Stimulated activated CD8-positive, alpha-beta memory T cell treated with anti-CD3 and anti-CD28 coated beads, Interleukin-7, amount 100 ng/mL, for 24 hours (primary cell): ENCODE results near the gene ASPHD2.
"Not testable (repeated sequence)": the region's sequence is repeated elsewhere in the genome, so short reads cannot be mapped to it uniquely, and the experiment has no call there.

Experiments
- DNase-seq: peaks from one replicate; pipeline ENCODE4 v3.0.0-alpha.2; 2020; ENCODE audit warnings: low read depth

The ASPHD2 gene, protein sequence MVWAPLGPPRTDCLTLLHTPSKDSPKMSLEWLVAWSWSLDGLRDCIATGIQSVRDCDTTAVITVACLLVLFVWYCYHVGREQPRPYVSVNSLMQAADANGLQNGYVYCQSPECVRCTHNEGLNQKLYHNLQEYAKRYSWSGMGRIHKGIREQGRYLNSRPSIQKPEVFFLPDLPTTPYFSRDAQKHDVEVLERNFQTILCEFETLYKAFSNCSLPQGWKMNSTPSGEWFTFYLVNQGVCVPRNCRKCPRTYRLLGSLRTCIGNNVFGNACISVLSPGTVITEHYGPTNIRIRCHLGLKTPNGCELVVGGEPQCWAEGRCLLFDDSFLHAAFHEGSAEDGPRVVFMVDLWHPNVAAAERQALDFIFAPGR

DNA sequence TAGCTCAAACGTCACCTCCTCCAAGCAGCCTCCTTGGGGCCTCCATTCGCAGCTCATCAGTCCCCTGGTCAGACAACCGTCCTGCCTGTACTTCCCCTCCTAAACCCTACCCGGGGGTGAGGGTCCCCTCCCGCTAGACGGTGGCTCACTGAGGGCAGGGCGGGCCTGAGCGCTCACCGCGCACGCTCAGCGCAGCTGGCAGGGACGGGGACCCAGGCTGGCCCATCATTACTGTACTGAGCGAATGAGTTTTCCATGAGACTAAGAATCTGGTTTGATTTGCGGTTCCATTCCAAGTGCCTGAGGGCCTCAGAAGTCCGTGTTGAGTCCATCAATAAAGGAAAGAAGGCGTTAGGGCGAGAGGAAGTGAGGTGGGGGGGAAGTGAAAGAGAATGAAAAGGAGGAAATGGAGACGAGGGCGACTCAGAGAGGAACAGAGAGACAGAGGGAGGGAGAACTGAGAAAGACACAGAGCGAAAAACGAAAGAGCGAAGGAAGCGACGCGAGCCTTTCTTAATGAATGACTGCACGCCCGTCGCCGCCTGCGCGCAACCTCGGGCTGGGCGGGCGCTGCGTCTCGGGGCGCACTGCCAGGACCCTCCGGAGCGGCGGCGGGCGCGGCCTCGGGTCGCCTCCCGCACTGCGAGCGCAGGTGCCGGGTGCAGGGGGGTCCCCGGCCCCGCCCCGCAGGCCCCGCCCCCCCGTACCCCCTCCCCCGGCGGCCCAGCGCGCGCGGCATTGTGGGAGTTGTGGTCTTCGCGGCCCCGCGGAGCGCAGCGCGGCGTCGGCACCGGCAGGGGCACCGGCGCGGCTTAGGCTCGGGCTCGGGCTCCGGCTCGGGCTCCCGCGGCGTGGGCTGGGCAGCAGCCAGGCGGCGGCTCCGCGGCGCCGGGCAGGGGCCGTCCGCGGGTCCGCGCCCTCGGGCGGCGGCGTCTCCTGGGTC is at the start of gene ASPHD2:
Gene ASPHD2, plus strand, starts transcription at position 746 of the 943 bp plus-strand sequence. CDS start 4,356 bp downstream, outside the sequence.
- peak; percentile 46 for DNase-seq

DNA sequence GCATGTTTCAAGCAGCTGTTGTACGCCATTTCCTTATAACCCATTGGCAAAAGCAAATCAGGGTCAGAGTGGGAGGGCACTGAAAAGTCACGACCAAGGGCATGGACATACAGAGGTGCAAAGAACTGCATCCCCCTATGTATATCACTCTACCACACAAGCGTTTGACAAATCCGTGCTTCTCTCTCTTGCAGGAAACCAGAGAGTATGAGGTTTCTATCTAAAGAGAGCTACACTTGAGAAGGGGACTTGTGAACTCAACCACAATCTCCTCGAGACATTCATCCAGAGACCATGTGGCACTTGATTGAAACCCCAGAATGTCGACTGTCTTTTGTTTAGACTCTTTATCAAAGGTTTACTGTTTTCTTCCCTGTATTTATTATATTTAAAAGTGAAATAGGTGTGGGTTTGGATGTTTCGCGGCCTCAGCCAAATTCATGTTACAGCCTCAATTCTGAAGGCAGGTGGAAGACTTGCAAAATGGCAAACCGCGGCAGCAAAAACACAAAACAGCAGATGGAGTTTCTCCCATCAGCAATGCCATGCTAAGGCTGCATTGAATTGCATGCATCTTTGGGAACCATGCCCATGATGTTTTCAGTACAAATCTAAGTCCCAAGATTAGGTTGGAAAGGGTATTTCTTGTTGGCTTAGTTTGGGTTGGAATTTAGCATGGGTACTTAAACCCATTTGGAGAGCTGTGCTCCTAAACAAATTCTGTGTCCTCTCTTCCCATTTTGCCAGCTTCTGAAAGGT is 48.8 kb upstream of the ASPHD2 start:
- no peak for DNase-seq

DNA sequence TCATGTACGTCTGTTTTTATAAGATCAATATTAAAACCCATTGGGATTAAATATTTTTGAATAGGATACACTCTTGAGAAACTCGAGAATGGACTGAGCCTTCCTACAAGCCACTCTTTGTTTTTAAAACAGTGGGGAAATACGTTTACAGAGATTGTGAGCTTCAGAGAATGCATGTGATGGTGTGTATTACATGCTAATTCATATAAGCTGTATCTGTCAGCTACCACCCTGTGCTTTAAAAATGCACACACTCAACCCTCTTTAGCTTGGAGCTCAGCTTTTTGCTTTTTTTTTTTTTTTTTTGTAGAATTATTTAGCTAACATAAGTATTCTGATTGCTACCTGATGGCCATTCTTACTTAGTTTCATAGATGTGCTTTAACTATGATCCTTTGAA is 46.3 kb upstream of the ASPHD2 start:
- DNase-seq = no peak

DNA sequence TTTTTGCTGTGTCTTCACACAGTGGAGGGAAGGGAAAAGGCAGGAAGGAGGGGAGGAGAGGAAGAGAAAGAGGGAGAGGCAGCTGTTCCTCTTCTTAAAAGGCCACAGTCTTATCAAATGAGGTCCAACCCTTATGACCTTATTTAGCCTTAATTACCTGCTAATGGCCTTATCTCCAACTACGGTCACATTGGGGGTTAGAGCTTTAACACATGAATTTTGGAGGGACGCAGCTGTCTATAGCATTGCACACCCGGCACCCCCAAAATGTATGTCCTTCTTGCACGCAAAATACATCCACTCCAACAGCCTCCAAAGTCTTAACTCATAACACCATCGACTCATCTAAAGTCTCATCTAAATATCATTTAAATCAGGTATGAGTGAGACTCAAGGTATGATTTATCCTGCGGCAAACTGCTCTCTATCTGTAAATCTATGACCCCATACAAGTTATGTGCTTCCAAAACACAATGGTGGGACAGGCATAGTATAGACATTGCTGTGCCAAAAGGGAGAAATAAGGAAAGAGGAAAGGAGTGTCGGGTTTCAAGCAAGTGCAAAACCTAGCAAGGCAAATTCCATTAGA is 45.0 kb upstream of the ASPHD2 start:
- DNase-seq = no peak

- DNase-seq = no peak
Observed at GRCh38 chr22:26385164-26385563, 43.9 kb upstream of the ASPHD2 start.

DNA sequence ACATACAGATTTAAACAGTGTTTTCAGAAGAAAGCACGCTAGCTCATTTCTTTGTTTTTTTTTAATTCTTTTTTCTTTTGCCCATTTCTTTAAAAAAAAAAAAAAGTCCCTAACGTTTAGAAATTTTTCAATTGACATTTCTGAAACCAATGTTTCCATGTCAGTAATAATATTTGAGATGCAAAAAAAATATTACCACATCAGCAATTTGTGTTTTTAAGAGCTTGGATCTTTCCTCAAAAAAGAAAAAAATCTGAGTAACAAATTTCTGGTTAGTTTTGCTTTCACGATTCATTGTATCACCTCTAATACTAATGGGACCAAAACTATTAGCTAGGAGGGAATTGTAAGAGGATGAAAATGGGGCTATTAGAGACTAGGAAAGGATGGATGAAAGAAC is 39.9 kb upstream of the ASPHD2 start:
- no peak for DNase-seq

GRCh38 chr22:26391091-26391490 is 38.0 kb upstream of the ASPHD2 start:
- no peak for DNase-seq

DNA sequence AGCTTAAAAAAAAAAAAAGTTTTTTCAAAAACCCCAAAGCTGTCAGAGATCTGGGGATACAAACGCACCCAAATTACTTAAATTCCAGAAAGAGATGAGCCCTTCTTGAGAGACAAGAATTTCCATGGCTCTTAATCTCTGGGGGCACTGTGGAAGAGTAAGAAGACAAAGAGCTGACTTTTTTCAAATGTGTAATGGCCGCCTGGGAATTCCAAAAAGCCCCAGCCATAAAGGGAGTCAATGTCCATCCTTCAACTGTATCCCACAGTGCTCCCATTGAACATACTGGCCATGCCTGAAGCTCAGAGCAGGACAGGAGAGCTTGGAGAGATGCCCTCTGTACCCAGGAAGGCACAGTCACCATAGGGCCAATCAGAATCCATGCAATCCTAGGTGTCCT is 37.4 kb upstream of the ASPHD2 start:
- DNase-seq = no peak

- DNase-seq = no peak
Observed at GRCh38 chr22:26393929-26394328, 35.1 kb upstream of the ASPHD2 start.

DNA sequence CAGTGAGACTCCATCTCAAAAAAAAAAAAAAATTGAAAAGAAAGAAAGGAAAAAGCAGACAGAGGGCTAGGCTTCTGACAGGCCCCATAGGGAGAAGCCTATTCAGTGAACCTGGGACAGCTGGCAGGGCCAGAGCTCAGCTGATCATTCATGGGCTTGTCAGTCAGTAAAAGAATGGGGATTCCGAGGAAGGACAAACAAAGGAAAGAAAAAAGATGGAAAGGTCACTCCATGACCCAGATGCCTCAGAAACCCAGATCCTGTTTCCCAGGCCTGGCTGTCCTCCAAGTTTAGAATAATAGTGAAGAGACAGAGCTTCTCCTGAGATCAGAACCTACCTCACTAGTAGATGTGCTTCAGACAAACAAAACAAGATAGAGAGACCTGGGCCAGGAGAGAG is 34.3 kb upstream of the ASPHD2 start:
- no peak for DNase-seq

GRCh38 chr22:26395926-26396325 is 33.1 kb upstream of the ASPHD2 start:
- no peak for DNase-seq

GRCh38 chr22:26398741-26399153 is 30.3 kb upstream of the ASPHD2 start:
- peak; percentile 13 for DNase-seq

DNA sequence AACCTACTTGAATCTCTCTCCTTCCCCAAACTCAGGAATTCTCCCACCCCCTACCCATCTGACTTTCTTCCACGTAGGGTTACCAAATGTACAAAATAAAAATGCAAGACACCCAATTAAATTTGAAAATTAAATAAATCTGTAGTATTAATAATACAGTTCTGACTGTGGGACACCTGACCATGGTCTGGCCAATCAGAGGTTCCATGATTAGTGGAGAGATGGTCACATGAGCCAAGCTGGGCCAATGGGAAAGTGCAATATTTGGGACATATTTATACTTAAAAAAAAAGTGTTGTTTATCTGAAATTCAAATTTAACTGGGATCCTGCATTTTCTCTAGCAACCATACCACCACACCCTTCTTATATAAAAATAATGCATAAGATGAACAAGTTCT is 29.8 kb upstream of the ASPHD2 start:
- DNase-seq = no peak

GRCh38 chr22:26401726-26402125 is 27.3 kb upstream of the ASPHD2 start:
- no peak for DNase-seq

DNA sequence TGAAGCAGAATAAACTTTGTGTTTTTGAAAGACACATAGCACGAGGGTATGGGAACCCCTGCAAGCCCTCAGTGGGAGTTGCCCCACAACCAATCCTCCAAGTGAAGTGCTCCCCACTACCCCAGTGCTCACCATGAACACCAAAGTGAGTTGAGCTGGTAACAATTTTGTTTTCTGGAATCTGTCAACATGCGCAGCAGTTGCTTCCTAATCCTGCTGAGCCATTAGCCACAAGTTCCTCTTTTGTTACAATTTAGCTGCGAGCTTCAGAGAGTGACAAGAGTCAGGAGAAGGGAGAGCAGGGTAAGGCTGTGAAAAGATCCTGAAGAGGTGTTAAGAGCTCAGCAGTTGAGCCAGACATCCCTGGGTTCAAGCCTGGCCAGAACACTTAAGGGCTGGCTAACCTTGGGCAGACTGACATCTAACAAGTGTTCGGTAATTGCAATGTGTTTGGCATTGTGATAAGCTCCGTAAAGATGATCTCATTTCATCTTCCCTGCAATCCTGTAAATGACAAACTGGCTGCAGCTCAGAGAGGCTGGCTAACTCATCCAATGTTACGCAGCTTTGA is 24.1 kb upstream of the ASPHD2 start:
- DNase-seq = no peak

- no peak for DNase-seq
Observed at GRCh38 chr22:26406118-26406517, 22.9 kb upstream of the ASPHD2 start.

- DNase-seq = not testable (repeated sequence)
Observed at GRCh38 chr22:26408562-26409220, 20.4 kb upstream of the ASPHD2 start.

- no peak for DNase-seq
Observed at GRCh38 chr22:26409719-26410335, 19.2 kb upstream of the ASPHD2 start.

DNA sequence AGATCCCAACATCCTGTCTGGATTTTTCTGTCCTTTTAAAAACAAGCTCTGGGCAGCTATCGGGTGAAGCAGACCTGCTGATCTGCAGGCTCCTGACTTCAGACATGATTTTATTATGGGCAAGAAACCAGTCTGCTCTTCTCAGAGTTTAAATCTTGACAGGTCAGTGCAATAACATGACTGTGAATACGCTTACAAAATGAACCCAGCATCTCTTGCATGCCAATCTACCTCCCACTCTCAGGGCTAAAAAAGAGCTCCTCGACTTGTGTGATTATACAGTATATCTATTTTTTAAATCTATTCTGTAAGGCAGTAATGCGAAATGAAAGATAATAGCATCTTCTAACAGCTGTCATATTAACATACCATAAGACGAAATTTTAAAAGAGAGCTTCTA is 18.7 kb upstream of the ASPHD2 start:
- DNase-seq = no peak

DNA sequence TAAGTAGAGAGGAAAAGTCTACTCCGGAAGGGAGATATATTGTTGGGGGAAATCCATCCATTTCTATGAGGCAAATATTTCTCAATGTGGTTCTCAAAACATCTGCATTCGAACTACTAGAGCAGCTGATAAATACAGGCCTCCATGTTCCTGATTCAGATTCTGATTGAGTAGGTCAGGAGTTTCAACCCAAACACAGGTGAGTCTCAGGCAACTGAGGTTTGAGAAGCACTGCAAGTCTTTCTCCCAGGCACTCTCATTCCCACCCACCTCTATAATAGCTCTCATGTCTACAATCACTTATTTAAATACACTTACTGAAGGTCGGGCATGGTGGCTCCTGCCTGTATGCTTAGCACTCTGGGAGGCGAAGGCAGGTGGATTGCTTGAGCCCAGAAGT is 14.7 kb upstream of the ASPHD2 start:
- DNase-seq = no peak

DNA sequence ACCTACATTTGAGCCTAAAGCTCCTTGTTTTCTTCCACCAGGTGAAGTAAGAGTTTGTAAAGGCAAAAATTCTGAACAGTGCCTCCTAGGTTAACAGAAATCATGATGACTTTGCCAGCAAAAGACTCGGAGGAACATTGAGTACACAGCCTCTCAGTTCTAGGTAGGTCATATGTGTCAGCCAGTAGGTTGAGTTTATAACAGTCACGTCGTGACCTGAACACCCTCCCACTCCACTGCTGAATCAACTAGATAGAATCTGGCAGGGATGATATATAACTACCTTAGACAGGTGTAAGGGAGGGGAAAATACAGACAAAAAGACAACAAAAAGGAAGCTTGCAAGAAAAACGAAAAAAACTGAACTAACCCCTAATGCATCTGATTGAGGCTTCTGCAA is 12.8 kb upstream of the ASPHD2 start:
- no peak for DNase-seq
